ENCODE results near the gene L2HGDH.
"Not testable (repeated sequence)": the region's sequence is repeated elsewhere in the genome, so short reads cannot be mapped to it uniquely, and the experiment has no call there.

L2HGDH gene

GRCh38 chr14:50319293-50319692 lies 7.3 kb upstream of the L2HGDH start:
- DNase-seq (ENCODE audit: low read depth): no peak
- no peak overlapping the region for H3K4me3 ChIP-seq (ENCODE audit: low read depth, low read length)
- in situ Hi-C loops (cut with HindIII; ENCODE audit: low sequenced_read_pairs): no loop called here
- TF ChIP-seq CTCF (IDR thresholded peaks at IDR 0.05; ENCODE audit: low read depth, low read length, missing control alignments): no peak

- TF ChIP-seq CTCF (IDR thresholded peaks at IDR 0.05; ENCODE audit: low read depth, low read length, missing control alignments): peak; percentile 59
- DNase-seq (ENCODE audit: low read depth): no peak
- no peak overlapping the region for H3K4me3 ChIP-seq (ENCODE audit: low read depth, low read length)
- in situ Hi-C loops (cut with HindIII; ENCODE audit: low sequenced_read_pairs): no loop called here
Measured at GRCh38 chr14:50318031-50318626, 6.1 kb upstream of the L2HGDH start.

- H3K4me3 ChIP-seq (ENCODE audit: low read depth, low read length); in situ Hi-C loops (cut with HindIII; ENCODE audit: low sequenced_read_pairs); DNase-seq (ENCODE audit: low read depth): not testable (repeated sequence)
Measured at GRCh38 chr14:50314098-50314497, 2.1 kb upstream of the L2HGDH start.

GRCh38 chr14:50312734-50313054 lies 665 bp upstream of the L2HGDH start:
- no peak for TF ChIP-seq CTCF (IDR thresholded peaks at IDR 0.05; ENCODE audit: low read depth, low read length, missing control alignments)
- DNase-seq (ENCODE audit: low read depth): no peak
- peak overlapping the region; percentile 71 for H3K4me3 ChIP-seq (ENCODE audit: low read depth, low read length)
- in situ Hi-C loops (cut with HindIII; ENCODE audit: low sequenced_read_pairs): no loop called here

GRCh38 chr14:50311337-50311971 lies 575 bp downstream of the L2HGDH start:
- no peak for DNase-seq (ENCODE audit: low read depth)
- H3K4me3 ChIP-seq (ENCODE audit: low read depth, low read length): peak overlapping the region; percentile 71
- peak; percentile 43 for TF ChIP-seq CTCF (IDR thresholded peaks at IDR 0.05; ENCODE audit: low read depth, low read length, missing control alignments)
- in situ Hi-C loops (cut with HindIII; ENCODE audit: low sequenced_read_pairs): no loop called here

GRCh38 chr14:50310445-50310844 lies 1.6 kb downstream of the L2HGDH start:
- H3K4me3 ChIP-seq (ENCODE audit: low read depth, low read length): no peak overlapping the region
- no peak for DNase-seq (ENCODE audit: low read depth)
- in situ Hi-C loops (cut with HindIII; ENCODE audit: low sequenced_read_pairs): no loop called here

More at GRCh38 chr14:50310445-50310844, 1.6 kb downstream of the L2HGDH start:
- TF ChIP-seq CTCF (IDR thresholded peaks at IDR 0.05; ENCODE audit: low read depth, low read length, missing control alignments): no peak
